Esophagus squamous epithelium (tissue), 4 donors: Measurements from ENCODE around the gene DLGAP1.

ENCODE experiments used
- POLR2A ChIP-seq, 4 donors: fragments of 450-650 bp; IDR thresholded peaks; one replicate each; pipeline ENCODE4 v1.6.1; 2017; ENCODE audit warnings: antibody characterized with exemption in 4 of 4, mild to moderate bottlenecking in 4 of 4, moderate library complexity in 3 of 4
- TF ChIP-seq, protein P1 (sequence below), 6 experiments: fragments of 450-650 bp in 4 of 6; fragments of 200-600 bp in 2 of 6; sonication (generic) in 2 of 6; IDR thresholded peaks; one replicate each; pipeline ENCODE4 v1.5.1; 2016 to 2019; ENCODE audit warnings: antibody characterized with exemption in 6 of 6, mild to moderate bottlenecking in 4 of 6, moderate library complexity in 4 of 6

DNA sequence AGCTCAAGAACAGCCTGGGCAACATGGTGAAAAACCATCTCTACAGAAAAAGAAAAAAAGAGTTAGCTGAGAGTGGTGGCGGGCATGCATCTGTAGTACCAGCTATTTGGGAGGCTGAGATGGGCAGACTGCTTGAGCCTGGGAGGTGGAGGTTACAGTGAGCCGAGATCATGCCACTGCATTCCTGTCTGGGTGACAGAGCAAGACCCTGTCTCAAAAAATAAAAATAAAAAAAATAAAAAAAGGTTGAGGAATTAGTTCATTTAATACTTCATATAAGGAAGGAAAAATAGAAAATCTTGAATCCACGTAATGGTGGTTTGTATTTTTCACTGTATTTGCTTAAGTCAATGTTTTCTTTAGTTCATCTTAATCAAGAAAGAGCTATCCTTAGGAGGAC lies 763.4 kb downstream of the DLGAP1 start:
- TF ChIP-seq, protein P1, sequence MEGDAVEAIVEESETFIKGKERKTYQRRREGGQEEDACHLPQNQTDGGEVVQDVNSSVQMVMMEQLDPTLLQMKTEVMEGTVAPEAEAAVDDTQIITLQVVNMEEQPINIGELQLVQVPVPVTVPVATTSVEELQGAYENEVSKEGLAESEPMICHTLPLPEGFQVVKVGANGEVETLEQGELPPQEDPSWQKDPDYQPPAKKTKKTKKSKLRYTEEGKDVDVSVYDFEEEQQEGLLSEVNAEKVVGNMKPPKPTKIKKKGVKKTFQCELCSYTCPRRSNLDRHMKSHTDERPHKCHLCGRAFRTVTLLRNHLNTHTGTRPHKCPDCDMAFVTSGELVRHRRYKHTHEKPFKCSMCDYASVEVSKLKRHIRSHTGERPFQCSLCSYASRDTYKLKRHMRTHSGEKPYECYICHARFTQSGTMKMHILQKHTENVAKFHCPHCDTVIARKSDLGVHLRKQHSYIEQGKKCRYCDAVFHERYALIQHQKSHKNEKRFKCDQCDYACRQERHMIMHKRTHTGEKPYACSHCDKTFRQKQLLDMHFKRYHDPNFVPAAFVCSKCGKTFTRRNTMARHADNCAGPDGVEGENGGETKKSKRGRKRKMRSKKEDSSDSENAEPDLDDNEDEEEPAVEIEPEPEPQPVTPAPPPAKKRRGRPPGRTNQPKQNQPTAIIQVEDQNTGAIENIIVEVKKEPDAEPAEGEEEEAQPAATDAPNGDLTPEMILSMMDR (IDR thresholded peaks at IDR 0.05): no peak
- TF ChIP-seq POLR2A (IDR thresholded peaks at IDR 0.05): no peak
